8988T (cell line): ENCODE data around the gene HES4.
"Not testable (repeated sequence)": the region's sequence is repeated elsewhere in the genome, so short reads cannot be mapped to it uniquely, and the experiment has no call there.

Source experiments
- DNase-seq: peaks from one replicate; pipeline ENCODE4 v3.0.0; 2011

HES4 gene

DNA sequence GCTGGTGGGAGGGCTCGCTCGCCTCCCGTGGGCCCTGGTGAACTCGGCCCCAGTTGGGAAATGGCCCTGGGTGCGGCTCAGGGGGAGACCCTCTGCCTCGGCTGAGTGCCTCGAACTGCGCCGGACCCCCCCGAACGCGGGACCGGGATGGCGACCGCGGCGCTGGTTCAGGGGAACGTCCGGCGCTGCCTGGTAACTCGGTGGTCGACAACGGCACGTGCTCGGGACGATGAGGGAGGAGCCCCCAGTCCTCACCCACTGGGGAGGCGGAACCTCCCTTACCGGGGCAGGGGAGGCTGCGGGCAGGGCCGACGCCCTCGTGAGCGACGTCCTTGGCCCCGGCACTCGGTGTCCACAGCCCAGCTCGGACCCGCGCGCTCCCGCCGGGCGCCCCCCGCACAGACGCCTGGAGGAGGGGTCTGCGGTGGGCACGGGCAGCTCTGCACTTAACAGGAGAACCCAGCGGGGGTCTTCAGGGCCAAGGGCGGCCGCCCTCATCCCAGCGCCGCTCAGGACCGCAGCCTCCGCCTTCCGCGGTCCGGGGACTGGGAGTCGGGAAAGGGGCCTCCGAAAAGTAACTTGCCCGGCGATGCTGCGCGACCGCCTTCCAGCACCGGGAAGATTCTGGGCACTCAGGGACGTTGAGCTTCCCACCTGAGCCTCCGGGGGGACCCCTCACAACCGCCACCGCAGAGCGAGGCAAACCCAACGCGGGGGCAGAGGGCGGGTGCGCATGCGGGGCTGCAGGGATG lies 1.7 kb downstream of the HES4 start:
- DNase-seq = no peak

DNA sequence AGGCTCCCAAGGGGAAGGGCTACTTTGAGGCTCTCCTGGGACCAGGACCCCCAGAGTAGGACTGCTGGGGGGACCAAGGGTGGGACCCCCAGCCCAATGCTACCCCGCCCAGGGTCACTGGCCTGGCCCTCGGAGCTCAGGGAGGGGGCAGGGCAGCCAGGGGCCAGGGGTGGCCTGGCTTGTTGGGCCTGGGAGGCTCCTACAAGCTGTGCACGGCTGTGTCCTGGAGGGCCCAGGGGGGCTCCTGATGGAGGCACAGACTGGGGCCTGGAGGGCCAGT lies 2.2 kb downstream of the HES4 start:
- DNase-seq = no peak

DNA sequence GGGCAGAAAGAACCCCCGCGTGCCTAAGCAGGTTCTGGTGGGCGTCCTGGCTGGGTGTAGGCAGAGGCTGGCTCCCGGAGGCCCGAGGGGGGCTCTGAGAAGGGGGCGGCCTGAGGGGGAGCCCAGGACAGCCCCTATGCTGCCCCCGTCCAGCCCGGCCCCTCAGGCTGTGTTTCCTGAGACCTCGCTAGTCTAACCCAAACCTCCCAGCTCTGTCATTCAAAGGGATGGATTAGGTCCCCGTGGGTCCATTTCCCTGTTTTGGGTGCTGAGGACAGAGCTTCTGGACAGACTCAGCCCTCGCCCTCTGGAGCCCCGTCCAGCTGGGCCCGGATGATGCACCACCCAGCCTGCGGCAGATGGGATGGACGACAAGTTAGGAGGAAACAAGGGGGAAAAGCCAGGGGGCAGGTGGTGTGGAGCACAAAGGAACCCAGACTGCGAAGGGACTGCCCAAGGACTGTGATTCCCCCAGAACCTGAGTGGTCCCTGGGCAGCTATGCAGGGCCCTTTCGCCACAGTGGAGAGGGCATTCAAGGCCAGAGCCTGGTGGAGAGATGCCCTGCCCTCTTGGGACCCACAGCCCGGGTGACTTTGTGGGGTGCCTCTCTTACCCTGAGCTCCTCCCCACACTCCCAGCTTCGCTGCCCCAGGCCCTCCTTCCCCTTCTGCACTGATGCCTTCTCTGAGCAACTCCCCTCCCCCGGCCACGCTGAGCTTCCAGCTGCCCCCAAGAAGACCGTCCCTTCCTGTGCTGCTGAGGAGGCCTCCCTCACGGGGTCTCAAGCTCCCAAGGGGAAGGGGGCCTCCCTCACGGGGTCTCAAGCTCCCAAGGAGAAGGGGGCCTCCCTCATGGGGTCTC lies 2.8 kb downstream of the HES4 start:
- peak; percentile 18 for DNase-seq

DNA sequence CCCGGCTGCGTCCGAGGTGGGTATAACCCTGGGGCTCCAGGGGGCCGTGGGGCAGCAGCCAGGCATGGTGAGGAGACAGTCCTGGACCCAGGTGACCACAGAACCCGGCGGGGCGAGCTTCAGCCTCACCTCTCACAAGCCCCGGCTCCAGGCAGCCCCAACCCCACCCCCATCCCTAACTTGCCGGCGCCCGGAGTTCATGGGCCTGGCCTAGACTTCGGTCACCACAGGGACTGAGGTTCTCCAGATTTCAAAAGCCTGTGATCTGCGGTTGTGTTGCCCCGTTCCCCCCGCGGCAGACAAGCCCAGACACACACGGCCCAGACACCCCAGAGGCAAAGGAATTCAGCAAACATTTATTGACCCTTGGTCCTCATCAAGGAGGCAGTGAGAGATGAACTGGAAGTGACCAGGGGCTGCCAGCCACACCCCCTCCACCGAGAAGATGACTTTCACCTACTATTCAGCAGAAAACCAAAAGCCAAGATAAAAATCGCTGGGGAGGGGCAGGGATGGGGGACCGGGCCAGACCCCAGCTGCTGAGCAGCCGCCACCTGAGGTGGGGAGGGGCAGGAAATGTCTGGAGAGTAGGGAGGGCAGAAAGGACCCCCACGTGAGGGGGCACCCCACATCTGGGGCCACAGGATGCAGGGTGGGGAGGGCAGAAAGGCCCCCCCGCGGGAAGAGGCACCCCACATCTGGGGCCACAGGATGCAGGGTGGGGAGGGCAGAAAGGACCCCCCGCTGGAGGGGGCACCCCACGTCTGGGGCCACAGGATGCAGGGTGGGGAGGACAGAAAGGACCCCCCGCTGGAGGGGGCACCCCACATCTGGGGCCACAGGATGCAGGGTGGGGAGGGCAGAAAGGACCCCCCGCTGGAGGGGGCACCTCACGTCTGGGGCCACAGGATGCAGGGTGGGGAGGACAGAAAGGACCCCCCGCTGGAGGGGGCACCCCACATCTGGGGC lies 3.9 kb downstream of the HES4 start:
- no peak for DNase-seq

DNA sequence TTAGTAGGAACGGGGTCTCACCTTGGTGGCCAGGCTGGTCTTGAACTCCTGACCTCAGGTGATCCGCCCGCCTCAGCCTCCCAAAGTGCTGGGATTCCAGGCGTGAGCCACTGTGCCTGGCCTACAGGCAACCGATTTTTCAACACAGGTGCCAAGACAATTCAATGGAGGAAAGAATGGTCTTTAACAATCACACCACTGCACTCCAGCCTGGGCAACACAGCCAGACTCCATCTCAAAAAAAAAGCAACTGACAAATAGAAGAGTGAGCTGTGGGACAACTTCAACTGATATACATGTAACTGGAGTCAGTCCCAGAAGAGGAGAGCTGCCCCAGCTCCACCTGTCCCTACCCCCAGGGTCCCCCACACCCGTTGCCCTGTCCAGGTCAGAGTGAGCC lies 5.4 kb downstream of the HES4 start:
- not testable (repeated sequence) for DNase-seq

DNA sequence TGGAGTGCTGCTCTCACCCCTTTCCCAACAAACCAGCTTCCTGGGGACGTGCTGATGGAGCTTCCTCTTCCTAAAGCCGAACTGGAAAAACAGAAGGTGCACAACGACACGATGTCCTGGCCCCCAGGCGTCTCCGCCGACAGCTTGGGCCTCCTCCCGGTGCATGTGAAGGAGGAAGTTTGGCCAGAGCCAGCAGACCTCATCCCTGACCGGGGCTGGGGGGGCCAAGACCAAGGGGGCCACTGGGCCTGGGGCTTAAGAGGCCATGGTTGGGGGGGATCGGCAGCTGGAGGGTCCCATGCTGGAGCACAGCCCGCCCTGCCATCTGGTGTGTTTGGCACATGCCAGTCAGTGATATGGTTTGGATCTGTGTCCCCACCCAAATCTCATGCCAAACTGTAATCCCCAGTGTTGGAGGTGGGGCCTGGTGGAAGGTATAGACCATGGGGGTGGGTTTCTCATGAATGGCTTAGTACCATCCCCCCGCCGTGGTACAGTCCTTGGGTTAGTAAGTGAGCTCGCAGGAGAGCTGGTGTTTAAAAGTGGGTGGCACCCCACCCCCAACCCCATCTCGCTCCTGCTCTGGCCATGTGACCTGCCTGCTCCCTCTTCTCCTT lies 6.4 kb downstream of the HES4 start:
- no peak for DNase-seq

DNA sequence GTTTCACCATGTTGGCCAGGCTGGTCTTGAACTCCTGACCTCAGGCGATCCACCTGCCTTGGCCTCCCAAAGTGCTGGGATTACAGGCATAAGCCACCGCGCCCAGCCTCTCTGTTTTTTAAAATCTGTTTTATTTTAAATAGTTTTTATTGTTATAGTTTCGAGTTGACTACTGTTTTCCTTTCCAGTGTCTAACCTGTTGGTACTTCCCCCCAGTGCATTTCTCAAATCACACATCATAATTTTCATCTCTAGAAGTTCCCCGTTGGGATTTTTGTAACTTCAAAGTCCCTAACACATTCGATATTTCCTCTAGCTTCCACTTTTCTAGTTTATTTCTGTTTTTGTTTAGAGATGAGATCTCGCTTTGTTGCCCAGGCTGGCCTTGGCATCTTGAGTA lies 7.5 kb downstream of the HES4 start:
- DNase-seq = no peak

DNA sequence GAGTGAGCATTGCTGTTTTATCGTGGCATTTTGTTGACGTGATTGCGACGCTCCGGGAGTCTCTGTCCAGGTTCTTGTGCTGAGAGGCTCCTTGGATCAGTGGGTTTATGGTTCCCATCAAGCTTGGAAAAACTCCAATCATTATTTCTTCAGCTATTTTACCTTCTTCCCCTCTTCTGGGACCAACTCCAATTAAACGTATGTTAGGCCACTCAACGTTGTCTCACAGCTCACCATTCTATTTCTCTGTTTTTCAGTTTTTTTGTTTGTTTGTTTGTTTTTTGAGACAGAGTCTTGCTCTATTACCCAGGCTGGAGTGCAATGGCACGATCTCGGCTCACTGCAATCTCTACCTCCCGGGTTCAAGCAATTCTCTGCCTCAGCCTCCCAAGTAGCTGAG lies 8.0 kb downstream of the HES4 start:
- DNase-seq = no peak

DNA sequence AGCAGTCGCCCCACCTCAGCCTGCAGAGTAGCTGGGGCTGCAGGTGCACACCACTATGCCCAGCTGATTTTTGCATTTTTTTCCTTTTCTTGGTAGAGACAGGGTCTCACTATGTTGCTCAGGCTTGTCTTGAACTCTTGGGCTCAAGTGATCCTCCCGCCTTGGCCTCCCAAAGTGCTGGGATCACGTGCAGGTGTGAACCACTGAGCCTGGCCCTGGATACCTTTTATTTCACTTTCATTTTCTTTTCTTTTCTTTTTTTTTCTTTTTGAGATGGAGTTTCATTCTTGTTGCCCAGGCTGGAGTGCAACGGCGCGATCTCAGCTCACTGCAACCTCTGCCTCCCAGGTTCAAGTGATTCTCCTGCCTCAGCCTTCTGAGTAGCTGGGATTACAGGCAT lies 8.6 kb downstream of the HES4 start:
- DNase-seq = not testable (repeated sequence)

DNA sequence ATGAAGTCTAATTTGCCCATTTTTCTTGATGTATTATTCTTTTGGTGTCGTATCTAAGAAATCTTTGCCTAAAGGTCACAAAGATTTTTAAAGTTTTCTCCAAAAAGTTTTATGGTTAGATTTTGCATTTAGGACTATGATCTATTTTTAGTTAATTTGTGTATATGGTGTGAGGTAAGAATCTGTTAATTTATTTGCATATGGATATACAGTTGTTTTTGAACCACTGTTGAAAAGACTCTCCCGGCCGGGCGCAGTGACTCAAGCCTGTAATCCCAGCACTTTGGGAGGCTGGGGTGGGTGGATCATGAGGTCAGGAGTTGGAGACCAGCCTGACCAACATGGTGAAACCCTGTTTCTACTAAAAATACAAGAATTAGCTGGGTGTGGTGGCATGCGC lies 11.8 kb downstream of the HES4 start:
- DNase-seq = not testable (repeated sequence)

DNA sequence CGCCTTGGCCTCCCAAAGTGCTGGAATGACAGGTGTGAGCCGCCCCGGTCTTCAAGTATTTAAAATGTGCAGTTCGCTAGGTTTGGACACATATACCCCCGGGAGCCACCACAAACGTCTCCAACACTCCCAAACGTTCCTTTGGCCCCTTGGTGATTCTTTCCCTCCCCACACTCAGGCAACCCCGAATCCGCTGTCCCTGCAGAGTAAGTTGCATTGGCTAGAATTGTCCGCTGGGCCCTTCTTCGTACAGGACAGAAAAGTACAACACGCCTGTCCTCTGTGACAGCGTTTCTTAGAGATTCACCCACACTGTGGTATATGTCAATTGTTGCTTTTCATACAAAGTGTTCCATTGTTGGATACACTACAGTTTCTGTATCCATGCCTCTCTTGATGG lies 14.8 kb downstream of the HES4 start:
- DNase-seq = no peak

DNA sequence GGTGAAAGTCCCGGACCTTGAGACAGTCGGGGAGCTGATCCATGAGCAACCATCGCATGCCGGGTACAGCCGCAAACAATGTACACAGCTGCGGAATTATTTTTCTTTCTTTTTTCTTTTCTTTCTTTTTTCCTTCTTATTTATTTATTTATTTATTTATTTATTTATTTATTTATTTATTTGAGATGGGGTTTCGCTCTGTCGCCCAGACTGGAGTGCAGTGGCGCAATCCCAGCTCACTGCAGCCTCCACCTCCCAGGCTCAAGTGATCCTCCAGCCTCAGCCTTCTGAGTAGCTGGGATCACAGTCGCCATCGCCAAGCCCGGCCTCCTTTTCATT lies 15.5 kb downstream of the HES4 start:
- no peak for DNase-seq

DNA sequence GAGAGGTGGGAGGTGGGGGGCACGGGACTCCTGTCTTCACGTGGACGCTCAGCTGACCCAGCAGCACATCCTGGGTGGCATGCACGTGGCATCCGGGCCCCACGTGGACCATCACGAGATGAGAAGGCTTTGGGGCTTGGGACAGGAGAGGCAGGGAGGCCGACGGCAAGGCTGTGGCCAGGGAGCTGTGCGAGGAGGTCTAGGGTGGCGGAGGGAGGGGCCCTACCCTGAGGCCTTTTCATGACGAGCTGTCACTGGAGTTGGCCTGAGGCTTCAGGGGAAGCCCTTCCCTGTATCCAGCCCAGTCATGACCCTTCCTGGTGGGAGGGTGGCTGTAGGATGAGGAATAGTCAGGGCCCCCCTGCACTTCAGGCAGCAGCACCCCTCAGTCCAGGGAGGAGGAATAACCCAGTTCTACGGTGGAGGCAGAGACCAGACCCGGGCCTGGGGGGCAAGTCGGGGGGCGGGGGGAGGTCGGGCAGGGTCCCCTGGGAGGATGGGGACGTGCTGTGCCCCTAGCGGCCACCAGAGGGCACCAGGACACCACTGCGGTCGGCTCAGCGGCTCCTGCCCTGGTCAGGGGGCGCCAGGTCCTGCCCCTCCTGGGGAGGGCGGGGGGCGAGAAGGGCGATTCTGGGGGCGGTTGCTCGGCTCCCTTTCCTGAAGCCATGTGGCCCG lies 16.0 kb downstream of the HES4 start:
- peak; percentile 67 for DNase-seq

DNA sequence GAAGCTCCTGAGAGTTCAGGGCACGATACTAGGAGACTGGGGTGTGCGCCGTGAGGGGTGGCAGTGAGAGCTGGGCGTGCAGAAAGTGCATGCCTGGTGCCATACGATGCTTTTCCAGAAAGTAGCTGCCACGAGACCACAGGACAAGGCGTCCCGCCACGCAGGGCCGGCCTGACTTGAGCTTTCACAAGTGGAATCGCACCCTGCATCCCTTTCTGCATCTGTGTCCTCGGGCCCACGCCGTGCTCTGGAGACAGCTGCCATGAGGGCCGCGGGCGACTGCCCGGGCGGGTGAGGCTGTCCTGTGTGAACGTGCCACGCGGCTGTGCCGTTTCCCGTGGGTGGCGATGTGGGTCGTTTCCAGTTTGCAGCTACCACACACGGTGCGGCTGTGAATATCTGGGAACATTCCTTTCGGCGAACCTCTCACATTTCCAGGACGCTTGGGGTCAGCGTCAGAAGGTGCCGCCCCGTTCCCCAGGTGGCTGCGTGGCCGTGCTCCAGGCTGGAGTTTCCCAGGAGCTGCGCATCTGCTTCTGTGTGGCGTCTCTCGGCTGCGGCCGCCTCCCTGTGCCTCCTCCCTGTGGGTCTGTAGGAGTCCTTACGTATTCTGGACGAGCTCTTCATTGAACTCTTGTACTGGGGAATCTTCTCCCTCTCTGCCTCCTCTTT lies 17.0 kb downstream of the HES4 start:
- DNase-seq = peak; percentile 6

DNA sequence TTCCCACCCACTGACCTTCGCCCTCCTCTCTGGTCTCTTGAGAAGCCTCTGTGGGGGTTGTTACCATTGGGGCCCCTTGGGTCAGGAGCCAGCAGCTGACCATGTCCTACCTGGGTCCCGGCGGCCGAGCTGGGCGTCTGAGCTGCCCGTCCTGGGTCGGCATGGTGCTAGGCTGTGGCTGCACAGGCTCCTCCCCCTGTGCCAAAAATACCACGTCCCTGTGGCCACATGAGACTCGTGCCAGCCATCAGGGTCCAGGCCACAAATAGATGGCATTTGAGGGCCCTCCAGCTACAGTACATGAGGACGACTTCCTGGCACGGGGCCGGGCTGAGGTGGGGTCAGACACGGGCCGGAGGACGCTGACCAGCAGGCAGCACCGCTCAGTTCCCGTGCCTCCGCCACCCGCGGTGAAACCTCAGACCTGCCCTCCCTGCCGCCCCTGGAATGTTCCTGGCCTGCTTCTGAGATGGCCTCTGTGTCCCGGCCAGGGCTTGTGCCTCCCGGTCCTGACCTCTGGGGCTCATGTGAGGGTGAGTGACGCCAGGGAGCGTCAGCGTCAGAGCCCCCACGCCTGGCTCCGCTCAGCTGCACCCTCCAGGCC lies 17.8 kb downstream of the HES4 start, which contains the start of gene PERM1:
Gene PERM1 (minus strand): TSS at position 139 of the 604 bp plus-strand sequence. CDS start 1,064 bp downstream, outside the sequence.
- no peak for DNase-seq

DNA sequence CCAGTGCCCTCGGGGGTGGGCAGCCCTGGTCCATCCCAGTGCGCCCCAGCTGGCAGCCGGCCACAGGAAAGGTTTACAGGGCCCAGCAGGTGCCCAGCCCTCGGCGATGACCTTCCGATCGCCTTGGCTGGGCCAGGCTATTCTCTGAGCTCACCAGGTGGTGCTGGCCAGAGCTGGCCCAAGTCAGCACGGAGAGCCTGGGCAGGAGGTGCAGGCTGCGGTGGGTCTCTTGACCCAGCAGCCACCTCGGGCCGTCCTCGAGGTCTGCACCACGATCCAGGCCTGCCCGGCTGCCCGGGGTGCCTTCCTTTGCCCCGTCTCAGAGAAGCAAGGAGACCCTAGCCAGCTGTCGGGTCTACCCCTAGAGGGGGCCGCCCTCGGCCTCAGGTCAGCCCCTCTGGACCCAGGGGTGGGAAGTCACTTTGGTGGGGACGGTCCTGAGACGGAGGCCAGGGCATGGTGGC lies 18.4 kb downstream of the HES4 start:
- DNase-seq = no peak

DNA sequence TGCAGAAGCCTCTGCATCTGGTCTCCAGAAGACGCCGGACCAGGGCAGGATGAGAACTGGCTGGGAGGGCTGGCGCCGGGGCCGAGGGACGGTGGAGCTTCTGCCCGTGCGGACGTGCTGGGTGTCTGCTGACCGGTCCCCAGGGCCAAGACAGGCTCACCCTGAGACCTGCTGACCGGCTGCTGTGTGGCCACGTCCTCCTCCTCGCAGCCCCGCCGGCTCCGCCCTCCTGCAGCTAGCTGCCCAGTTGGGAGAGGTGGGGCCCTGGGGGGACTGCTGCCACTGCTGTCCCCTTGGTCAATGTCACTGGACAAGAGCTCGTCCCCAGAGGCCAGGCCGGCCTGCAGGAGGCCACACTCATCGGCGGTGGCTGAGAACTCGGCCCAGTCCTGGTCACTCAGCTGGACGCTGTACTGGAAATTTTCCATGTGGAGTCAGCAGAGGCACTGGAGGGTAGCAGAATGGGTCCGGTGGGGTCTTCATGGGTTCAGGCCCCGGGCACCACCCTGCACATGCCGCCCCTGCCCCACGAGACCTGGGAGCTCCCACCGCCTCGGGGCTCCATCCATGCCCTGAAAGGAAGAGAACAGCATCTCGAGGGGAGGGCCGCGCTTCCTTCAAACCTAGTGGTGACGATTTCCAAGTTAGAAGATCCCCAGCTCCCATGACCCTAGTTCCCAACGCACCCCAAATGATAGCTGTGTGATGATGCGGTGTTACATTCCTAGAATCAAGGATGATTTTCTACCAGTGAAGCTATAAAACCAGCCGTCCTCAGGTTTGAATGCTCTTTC lies 19.1 kb downstream of the HES4 start:
- DNase-seq = no peak

DNA sequence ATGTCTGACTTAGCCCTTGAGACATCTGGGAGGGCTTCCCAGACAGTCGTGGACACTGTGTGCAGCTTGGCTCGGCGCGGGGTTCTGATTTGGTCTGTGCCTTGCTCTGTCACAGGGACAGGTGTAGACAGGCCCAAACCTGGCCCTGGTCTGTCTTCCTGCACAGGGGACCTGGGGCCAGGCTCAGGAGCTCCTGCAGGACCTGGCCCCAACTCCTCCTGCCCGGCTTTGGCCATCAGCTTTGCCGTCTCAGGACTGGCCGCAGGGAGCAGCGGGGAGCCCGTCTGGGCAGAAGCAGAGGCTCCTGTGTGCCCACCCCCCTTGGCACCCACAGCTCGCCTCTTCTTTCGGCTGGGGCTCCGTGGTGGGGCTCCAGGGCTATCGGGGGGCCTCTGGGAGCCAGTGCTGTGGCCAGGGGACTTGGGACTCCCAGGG lies 19.7 kb downstream of the HES4 start:
- no peak for DNase-seq

DNA sequence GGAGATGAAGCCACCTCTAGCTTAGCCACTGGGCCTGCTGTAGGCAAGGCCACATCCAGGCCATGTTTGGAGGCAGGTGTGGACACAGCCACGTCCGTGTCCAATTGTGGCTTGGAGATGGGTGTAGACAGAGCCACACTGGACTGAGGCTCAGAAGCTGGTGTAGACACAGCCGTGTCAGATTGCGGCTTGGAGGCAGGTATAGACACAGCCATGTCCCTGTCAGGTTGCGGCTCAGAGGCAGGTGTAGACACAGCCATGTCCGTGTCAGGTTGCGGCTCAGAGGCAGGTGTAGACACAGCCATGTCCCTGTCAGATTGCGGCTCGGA lies 20.2 kb downstream of the HES4 start:
- no peak for DNase-seq
